GM12892 (cell line): ENCODE measurements around the gene INTS6.

Experiments used
- POLR2A ChIP-seq: IDR thresholded peaks from 2 replicates; pipeline ENCODE4 v1.6.1; 2011; ENCODE audit warnings: low read depth, low read length, control low read depth
- POLR2AphosphoS5 ChIP-seq: IDR thresholded peaks from 2 replicates; pipeline ENCODE4 v1.6.1; 2011; ENCODE audit warnings: low read depth, low read length, control low read depth
- TAF1 ChIP-seq: IDR thresholded peaks from 2 replicates; pipeline ENCODE4 v1.6.1; 2011; ENCODE audit warnings: low read depth, mild to moderate bottlenecking, control low read depth, low read length, borderline replicate concordance

GRCh38 chr13:51363625-51364024 lies 89.2 kb downstream of the INTS6 start:
- TF ChIP-seq POLR2AphosphoS5 (no peak), POLR2A (no peak), TAF1 (no peak)
